HG02870 (cell line): ENCODE data around the gene CBLN1.
"Not testable (repeated sequence)": the region's sequence is repeated elsewhere in the genome, so short reads cannot be mapped to it uniquely, and the experiment has no call there.

ENCODE experiments used
- ATAC-seq: cut with Tn5 transposase; IDR thresholded peaks from one replicate; pipeline ENCODE4 v1.9.1; 2021; ENCODE audit warnings: mild to moderate bottlenecking, moderate library complexity; ENCODE audit not compliant: unreplicated experiment

The CBLN1 gene

DNA sequence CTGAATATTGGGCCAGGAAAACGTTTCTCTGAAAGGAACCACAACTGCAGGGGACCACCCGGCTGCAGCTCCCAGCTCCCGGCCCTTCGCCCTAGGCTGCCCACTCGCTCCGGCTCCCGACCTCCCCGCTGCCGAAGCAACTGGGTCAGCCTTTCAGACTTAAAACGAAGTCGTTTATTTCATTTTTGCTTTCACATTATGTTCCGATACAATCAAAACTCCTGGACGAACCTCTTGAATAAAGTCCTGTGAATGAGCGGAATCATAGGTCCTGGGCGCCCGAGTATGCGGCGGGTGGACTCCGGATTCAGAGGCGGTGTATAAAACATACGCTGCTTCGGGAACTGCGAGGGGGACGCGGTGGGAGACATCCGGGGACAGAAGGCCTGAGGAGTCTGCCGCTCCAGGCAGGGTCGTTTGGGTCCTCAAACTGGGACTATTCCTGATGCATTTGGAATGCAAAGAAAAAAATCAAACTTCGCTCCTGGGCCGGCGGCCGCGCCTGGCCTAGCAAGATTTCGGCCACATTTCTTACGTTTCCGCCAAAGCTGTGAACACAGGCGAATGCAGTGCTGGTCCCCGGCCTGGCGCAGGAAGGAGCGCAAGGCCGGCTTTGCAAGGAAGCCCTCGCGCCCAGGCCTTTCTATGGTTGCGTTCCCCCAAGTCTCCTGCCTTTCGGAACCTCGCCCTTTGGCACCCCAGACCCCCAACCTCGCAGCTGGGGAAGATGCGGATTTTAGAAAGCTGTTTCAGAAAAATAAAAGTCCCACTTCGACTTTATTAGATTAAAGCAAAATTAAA, 3.7 kb downstream of the CBLN1 start:
- ATAC-seq, result no peak

DNA sequence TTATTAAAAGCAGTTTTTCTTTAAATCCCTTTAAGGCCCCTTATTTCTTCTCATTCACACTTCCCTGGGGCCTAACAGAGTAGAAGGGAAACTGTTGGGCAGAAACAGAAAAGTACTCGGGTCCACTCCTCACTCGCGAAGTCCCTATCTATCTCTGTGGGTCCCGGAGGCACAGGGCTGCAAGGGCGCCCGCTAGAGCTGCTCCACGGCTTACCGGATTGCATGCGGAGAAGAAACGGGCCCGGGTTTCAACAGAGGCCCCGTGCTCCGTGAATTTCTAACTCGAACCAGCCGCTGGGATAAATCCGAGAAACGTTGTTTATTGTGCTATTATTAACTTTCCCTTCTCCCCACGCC, 4.3 kb downstream of the CBLN1 start:
- no peak for ATAC-seq

DNA sequence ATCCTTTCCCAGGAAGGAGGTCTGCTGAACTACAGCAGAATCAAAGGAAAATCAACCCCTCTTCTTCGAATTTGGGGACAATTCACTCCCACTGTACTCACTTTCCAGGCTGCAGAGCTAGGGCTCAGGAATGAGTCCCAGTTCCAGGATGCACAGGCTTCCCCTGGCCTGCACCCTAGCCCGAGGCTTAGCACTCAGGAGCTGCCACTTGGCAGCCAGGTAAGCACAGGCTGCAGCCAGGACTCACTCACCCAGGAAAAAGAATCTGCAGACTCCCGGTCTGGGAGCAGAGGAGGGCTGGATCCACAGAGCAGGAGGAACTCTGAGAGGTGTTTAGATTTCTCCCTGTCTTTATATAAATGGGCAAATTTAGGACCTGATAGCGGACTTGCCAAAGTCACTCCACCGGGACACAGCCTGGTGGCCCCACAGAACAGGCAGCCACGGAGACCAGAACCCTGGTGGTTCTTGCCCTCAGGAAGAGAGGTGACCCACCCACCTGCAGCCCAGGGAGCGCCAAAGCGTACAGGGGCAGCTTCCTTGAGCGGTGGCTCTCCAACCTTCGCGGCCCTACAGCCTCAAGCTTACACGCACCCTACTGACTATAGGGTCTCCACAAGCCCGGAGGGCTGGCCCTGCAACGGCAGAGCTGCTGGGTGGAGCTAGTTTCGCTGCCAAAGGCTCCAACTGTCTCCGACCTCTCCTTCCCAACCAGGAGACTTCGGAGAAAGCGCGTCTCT, 4.8 kb downstream of the CBLN1 start:
- no peak for ATAC-seq

DNA sequence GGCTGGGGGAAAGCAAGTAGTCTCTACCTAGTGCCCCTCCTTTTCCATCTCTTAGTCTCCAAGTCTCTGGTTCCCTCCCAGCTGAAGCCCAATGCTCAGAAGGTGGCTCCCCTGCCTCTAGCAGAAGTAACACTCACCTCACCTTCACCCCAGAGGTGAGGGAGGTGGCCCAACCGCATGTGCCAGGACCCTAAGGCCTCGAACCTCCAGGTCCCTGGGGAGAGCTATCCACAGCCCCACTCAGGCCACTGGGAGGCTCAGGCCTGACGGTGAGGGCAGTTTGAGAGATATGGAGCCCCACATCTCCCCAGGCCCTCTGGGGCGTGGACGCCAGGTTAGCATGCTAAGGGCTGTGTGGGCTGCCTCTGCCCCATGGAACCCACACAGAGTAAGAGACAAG, 5.8 kb downstream of the CBLN1 start:
- no peak for ATAC-seq

DNA sequence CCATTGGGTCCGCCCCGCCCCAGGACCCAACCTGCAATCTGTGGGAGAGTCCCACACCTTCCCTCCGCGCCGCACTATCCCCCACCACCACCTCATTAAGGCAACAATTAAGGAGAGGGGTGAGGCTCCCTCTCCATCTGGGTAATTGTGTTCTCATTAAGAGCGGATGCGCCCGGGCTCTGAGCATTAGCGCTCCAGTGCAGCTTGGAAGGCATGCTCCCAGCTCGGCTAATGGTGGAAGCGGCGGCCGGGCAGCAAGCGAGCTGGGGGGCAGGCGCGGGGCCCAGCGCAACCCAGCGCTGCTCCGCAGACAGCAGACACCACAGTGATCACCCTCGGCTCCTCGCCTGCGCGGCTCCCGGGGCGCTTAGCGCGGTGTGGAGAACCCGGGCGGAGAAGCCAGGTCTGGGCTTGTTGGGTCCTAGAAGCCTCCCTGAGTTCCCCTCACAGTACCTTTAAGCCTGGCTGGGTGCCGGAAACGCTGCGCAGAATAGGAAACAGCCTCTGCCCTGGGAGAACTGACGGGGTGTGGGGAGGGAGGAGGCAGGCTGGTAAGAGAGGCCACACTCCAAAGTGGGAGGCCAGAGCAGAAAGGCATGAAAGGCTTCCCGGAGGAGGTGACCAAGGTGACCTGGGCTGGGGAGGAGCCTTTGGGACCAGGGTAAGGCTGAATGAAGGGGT, 6.4 kb downstream of the CBLN1 start:
- ATAC-seq, result no peak

DNA sequence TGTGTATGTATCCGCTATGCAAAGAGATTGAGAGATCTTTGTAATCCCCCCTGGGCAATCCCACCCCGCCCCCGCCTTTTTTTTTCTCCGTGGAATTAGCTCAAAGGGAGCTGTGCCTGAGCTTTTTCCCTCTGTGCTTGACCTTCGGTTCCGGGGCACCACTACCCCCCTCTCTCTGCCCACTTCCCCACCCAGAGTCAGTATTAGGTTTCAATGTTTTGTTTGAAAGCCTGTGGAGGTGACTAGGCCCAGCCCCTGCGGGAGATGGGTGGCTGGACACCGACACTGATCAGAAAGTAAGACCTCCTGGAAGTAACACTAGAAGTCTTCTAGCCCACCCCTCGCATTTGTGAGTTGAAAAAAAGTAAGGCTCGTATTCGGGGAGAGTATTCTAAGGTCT, 7.0 kb downstream of the CBLN1 start:
- ATAC-seq, result no peak

DNA sequence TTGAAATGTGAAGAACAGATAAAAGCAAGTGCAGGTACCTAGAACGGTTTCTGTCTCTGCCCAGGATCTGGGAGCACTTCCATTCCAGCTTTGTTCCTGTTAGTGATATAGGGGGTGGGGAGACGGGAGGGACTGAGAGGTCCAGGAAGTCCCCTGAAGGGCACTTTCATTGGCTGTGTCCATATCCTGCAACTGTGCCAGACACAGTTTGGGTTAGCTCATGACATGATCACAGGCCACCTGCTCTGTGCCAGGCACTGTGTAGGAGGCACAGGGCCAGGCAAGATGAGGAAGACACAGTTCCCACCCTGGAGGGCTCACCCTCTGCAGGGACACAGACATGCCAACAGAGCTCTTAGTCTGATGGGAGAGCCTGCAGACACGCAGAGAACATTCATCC, 7.9 kb downstream of the CBLN1 start:
- no peak for ATAC-seq

DNA sequence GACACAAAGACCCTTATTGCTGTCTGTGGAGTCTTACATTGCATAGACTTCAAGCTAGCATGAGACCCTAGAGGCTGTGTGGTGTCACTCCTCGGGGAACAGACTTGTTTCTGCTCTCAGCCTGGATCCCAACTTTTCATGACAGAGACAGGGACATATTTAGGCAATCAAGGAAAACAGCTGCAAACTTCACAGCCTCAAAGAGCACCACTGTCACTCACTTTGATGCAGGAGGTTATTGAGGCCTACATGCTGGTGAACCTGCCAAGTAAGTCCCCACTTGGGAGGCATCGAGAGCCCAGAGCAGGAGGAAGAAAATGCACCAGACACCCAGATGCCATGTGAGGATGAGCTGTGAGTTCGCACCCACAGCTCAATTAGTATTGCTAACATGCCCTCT, 10.3 kb downstream of the CBLN1 start:
- ATAC-seq, result no peak

DNA sequence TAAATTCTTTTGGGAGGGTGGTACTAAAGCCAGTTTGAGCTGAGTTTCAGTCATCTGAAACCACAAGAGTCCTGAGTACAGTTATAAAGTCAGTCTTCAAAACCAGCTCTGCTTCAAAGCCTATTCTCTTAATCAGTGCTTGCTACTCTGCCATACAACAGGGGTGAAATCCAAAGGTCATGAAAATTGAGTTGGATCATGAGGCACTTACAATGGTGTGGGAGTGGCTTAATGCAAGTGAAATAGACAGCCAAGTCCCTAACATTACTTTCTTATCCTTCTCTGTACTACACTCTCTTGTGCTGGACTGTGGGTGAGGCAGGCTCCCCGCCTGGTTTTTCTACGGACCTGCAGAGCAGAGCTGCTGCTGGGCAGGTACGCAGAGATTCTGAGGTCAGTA, 12.4 kb downstream of the CBLN1 start:
- no peak for ATAC-seq

DNA sequence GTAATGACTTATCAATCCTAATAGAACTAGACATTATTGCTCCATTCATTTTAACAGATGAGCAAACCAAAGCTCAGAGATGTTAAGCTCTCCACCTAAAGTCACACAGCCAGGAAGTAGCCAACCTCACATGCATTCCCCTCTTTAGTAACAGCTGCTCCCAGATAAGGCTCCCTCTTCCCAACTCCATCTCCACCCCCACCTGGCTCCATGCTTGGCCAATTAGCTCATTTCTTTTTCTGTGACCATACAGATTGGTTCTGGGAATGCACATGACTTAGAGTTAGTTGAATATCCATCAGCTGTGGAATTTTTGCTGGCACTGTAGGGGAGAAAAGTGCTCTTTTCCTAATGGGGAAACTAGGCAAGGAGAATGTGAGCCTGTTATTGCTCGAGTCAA, 13.0 kb downstream of the CBLN1 start:
- ATAC-seq, result no peak

DNA sequence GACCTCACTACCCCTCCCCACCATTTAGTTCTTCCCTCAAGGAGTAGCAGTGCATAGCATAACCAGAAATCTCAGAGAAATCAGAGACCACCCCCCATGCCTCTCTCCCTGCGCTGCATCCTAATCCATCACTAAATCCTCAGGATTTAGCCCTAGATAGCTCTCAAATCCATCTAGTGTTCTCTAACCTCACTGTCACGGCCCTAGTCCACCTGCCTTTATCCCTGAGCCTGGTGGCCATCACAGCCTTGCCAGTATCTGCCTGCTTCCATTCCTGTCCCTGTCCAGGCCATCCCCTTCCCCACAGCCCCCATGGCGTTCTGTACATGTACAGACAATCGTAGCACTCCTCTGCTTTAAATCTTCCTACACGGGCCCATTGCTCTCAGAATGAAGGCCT, 19.1 kb downstream of the CBLN1 start:
- no peak for ATAC-seq

DNA sequence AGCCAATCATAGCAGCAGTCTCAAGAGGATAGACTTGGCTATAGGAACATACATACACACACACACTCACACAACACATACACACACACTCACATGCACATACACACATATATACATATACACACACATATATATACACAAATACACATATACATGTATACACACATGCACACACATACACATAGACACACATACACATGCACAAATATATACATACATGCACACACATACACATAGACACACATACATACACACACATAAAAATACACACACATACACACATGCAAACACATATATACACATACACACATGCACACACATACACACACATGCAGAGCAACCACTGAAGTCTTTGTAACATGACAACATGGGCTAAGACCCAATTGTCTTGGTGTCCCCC, 19.7 kb downstream of the CBLN1 start:
- ATAC-seq, result no peak

DNA sequence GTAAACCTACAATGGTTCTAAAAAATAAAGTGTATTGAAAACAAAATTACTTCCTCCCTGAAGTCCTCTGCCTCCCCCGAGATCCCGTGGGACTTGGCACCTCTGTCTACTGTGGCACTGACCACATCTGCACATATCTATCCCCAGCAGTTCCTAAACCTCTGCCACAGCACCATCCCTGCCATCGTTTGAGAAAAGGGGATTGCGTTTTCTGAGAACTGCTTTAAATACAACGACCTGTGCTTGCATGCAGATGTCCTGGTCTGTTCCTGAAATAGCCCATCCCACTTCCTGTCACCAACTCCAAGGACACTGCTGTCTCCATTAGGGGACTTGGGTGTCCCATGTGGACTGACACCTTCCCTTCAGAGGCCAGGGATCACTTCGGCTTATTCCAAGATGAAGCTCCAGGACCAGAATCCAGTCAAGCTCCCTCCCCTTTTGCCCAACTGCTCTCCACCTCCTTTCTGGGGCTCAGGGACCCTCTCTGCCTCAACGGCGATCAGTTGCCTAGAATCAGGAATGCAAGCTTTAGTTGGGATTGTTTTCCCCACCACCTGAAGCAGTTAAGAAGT, 20.6 kb downstream of the CBLN1 start:
- no peak for ATAC-seq

DNA sequence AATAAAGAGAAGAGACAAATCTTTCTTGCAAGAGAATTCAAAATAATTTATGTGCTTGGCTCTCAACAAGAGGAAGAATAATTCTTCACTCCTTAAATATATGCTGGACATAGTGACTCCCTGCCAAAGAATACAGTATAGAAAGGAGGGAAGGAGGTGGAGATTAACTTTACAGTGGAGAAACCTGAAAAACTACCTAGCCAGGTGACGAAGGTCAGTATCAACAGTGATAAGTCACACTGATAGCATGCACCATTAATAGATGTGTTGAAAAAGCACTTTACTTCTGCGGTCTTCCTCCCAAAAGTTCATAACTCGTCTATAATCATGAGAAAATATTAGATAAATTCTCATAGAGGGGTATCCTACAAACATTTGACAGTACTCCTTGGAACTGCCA, 21.4 kb downstream of the CBLN1 start:
- ATAC-seq, result no peak

DNA sequence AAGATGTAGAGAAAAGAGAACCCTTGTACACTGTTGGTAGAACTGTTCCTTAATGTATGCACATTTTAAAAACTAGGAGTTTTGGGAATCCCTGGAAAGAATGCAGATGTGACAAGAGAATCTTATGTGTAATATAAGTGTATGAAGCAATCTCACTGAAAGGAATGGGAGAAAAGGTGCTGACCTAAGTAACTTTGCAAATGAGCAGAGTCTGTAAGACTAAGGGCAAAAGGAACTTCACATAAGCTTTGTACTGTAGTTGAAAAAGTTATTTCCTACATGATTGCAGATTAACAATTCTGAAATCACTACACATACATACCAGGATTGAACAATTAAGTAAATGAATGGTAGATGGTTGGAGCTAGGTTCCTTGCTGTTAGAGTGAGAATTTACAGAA, 22.3 kb downstream of the CBLN1 start:
- ATAC-seq, result no peak

DNA sequence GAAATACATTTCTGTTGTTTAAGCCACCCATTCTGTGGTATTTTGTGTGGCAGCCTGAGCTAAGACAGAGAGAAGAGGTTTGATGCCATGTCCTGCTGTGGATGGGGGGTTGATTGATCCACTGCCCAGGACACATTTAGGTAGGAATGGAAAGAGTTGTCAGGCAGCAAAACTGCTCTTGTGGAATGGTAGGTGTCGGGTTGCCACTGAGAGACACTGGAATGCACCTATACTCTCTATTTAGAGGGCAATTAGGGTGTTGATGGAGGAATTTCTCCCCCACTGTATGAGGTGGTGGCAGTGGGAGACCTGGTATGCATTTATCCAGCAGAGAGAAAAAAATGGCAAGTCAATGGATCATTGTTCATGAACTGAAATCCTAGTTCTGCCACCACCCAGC, 30.9 kb downstream of the CBLN1 start:
- ATAC-seq, result no peak

DNA sequence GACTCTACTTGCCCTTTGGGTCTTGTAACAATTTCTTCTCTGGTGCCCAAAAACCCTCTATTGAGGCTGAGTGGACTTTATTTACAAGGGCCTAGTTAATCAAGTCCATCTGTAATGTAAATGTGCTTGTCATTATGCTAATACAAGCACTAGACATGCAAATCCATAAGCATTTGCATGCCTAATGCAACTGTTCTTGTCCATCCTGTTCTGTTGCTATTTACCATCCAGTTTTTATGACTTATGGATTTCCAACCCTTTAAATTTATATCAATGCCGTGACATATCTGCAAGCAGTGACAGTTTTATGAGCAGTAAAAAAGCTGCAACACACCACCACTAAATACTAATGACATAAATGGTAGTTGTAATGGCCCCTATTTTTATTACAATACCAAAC, 33.4 kb downstream of the CBLN1 start:
- ATAC-seq, result no peak

DNA sequence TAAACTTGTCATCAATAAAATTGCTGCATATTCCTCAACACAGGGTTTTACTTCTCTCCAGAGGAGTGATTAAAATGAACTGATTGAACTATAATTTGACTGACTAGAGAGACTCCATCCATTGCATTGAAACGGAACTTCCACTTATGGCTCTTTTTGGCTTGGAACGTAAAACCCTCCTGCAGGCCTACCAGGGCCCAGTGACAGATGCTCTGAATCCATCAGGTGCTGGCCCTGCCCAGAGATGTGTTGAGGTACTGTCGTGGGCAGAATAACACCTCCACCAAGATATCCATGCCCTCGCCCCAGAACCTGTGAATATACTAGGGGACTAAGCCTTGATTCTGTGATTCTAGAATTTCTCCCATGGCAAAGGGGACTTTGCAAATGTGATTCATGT, 45.4 kb downstream of the CBLN1 start:
- no peak for ATAC-seq

DNA sequence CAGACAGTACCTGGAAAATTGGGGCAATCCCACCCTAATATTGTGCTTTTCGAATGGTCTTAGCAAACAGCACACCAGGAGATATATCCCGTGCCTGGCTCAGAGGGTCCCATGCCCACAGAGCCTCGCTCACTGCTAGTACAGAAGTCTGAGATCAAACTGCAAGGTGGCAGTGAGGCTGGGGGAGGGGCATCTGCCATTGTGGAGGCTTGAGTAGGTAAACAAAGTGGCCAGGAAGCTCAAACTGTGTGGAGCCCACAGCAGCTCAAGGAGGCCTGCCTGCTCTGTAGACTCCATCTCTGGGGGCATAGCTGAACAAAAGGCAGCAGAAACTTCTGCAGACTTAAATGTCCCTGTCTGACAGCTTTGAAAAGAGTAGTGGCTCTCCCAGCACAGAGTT, 53.3 kb downstream of the CBLN1 start:
- not testable (repeated sequence) for ATAC-seq
